K562 (cell line): Measurements from ENCODE around the gene LSM4. TPM values are rescaled to one million over a fixed set of nuclear protein-coding genes. Genes with fewer than 3 reads are reported as not detected.

Experiments used
- BCOR ChIP-seq: fragments of 450-650 bp; IDR thresholded peaks from 2 replicates; pipeline ENCODE4 v1.6.1; 2016
- CHCHD3 ChIP-seq: fragments of 250-450 bp; sonication (Bioruptor Pico); IDR thresholded peaks from 2 replicates; pipeline ENCODE4 v2.1.2; 2022; ENCODE audit warnings: mild to moderate bottlenecking
- CREM ChIP-seq: IDR thresholded peaks from 2 replicates; pipeline ENCODE4 v1.6.1; 2014; ENCODE audit warnings: antibody characterized with exemption, low read depth
- ELF4 ChIP-seq: fragments of 450-650 bp; formaldehyde crosslinking; IDR thresholded peaks from 2 replicates; pipeline ENCODE4 v1.4.0; 2022; ENCODE audit warnings: missing genetic modification characterization
- GATA2 ChIP-seq: sonication (generic); formaldehyde crosslinking; IDR thresholded peaks from 2 replicates; pipeline ENCODE4 v1.4.0; 2020; ENCODE audit warnings: mild to moderate bottlenecking, missing genetic modification reagents
- KAT2B ChIP-seq: IDR thresholded peaks from one replicate; pipeline ENCODE4 v1.6.1; 2012; ENCODE audit warnings: low read depth, mild to moderate bottlenecking, control low read depth, inconsistent platforms, low read length, moderate library complexity
- KDM1A ChIP-seq, 2 experiments: fragments of 450-650 bp; IDR thresholded peaks; 2 replicates each; pipeline ENCODE4 v1.6.1; 2016; ENCODE audit warnings: mild to moderate bottlenecking in 2 of 2
- NFE2 ChIP-seq: IDR thresholded peaks from 2 replicates; pipeline ENCODE4 v1.6.1; 2014; ENCODE audit warnings: antibody characterized with exemption, low read depth
- NFIC ChIP-seq: fragments of 450-650 bp; IDR thresholded peaks from 2 replicates; pipeline ENCODE4 v1.6.1; 2017; ENCODE audit warnings: mild to moderate bottlenecking, inconsistent platforms
- PHB2 ChIP-seq: fragments of 450-650 bp; IDR thresholded peaks from 2 replicates; pipeline ENCODE4 v1.6.1; 2017; ENCODE audit warnings: low read depth
- RBM25 ChIP-seq: fragments of 200-400 bp; formaldehyde crosslinking; IDR thresholded peaks from 2 replicates; pipeline ENCODE4 v1.6.1; 2018; ENCODE audit warnings: low read length, low read depth, moderate library complexity; ENCODE audit not compliant: severe bottlenecking
- SMARCA5 ChIP-seq: fragments of 450-650 bp; IDR thresholded peaks from 2 replicates; pipeline ENCODE4 v1.6.1; 2016
- TCF3 ChIP-seq: sonication (generic); formaldehyde crosslinking; IDR thresholded peaks from 2 replicates; pipeline ENCODE4 v1.4.0; 2020; ENCODE audit warnings: mild to moderate bottlenecking, missing genetic modification reagents
- U2AF1 ChIP-seq: fragments of 200-400 bp; formaldehyde crosslinking; optimal IDR thresholded peaks from 2 replicates; pipeline ENCODE3; 2017; ENCODE audit warnings: mild to moderate bottlenecking, low read depth, low read length, moderate library complexity
- ZNF3 ChIP-seq: fragments of 250-450 bp; sonication (Bioruptor Pico); IDR thresholded peaks from 2 replicates; pipeline ENCODE4 v1.5.0; 2021; ENCODE audit warnings: mild to moderate bottlenecking, moderate library complexity
- ZNF445 ChIP-seq: fragments of 250-450 bp; sonication (Bioruptor Pico); IDR thresholded peaks from 2 replicates; pipeline ENCODE4 v1.4.0; 2020; ENCODE audit warnings: low read depth, mild to moderate bottlenecking, moderate library complexity
- ZSCAN29 ChIP-seq: fragments of 450-650 bp; IDR thresholded peaks from 2 replicates; pipeline ENCODE4 v1.6.1; 2017
- polyA plus RNA-seq, 8 experiments: library from polyadenylated mRNA; depleted of rRNA in 4 of 8; stranded (reverse) in 5 of 8; unstranded in 3 of 8; fragments of >200 nt; fragmentation: Nextera tagmentation in 2 of 8; fragmentation: Illumina TruSeq in 1 of 8; extraction: Ambion mirVana in 2 of 8; extraction: Trizol in 1 of 8; gene quantifications; 2 replicates each; pipeline versions ENCODE4 v1.2.1 to v1.2.3, GENCODE V29; 2011 to 2014; ENCODE audit warnings: inconsistent platforms in 1 of 8, missing spikeins in 1 of 8
- total RNA-seq, 7 experiments: library from RNA; depleted of rRNA in 6 of 7; stranded (reverse); fragments of >200 nt in 6 of 7; fragmentation: Illumina TruSeq in 2 of 7; extraction: Trizol in 2 of 7; gene quantifications; 2 replicates each; pipeline versions ENCODE4 v1.2.1 to v1.2.3, GENCODE V29; 2011 to 2021; ENCODE audit warnings: low replicate concordance in 1 of 7
- TF ChIP-seq, protein P1 (sequence below), 2 experiments: IDR thresholded peaks; 2 replicates each; pipeline ENCODE4 v1.6.1; 2011; ENCODE audit warnings: borderline replicate concordance in 1 of 2, control low read depth in 1 of 2, low read depth in 1 of 2, low read length in 1 of 2, mild to moderate bottlenecking in 1 of 2, mixed read lengths in 1 of 2, moderate library complexity in 1 of 2; ENCODE audit not compliant: insufficient read depth in 1 of 2, insufficient read length in 1 of 2, poor library complexity in 1 of 2, severe bottlenecking in 1 of 2; ENCODE audit errors: extremely low read depth in 1 of 2
- TF ChIP-seq, protein P2 (sequence below): fragments of 250-450 bp; sonication (Bioruptor Pico); IDR thresholded peaks from 2 replicates; pipeline ENCODE4 v1.5.0; 2021
- TF ChIP-seq, protein P3 (sequence below): fragments of 250-450 bp; sonication (Bioruptor Pico); IDR thresholded peaks from 2 replicates; pipeline ENCODE4 v1.8.0; 2022; ENCODE audit warnings: moderate library complexity, mild to moderate bottlenecking, inconsistent platforms
- TF ChIP-seq, protein P4 (sequence below): fragments of 250-450 bp; sonication (Bioruptor Pico); IDR thresholded peaks from 2 replicates; pipeline ENCODE4 v1.5.0; 2021; ENCODE audit warnings: mild to moderate bottlenecking, borderline replicate concordance
- TF ChIP-seq, protein P5 (sequence below), 2 experiments: fragments of 450-650 bp; conservative IDR thresholded peaks; 2 replicates each; pipeline ENCODE4 v1.6.1; 2017; ENCODE audit warnings: mild to moderate bottlenecking in 2 of 2, moderate library complexity in 2 of 2

The LSM4 gene
- total and polyA plus RNA-seq, 9 of the 15 experiments (the other 6 are each of a cell fraction or from before 2014, with no cell fraction given), result 11.9 to 763 (median 202) TPM

DNA sequence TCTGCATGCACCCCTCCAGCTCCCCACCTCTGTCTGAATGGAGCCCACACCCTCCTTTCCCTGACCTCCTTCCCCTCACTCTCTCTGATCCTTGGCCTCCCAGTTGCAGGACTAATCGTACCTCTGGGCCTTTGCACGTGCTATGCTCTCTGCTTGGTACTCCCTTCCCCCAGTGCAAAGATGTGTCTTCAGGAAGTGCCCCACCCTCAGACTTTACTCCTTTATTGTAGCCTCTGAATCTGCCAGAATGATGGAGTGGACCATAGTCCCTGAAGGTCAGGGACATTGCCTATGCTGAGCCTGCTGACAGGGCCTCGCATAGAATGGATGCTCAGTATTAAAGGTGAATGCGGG lies 40.1 kb downstream of the LSM4 start (continued):
- no peak for TF ChIP-seq NFE2
- TF ChIP-seq SMARCA5, result peak; percentile 99
- no peak for TF ChIP-seq CHCHD3
- TF ChIP-seq CREM, result peak; percentile 34; the same call in 1 of the 2 replicates
- TF ChIP-seq BCOR, result peak; percentile 98
- TF ChIP-seq ZSCAN29, result 0 out of 2 replicates have a peak, but pooled peaks have one; percentile 42
- TF ChIP-seq RBM25, result peak; percentile 92
- TF ChIP-seq, protein P1, sequence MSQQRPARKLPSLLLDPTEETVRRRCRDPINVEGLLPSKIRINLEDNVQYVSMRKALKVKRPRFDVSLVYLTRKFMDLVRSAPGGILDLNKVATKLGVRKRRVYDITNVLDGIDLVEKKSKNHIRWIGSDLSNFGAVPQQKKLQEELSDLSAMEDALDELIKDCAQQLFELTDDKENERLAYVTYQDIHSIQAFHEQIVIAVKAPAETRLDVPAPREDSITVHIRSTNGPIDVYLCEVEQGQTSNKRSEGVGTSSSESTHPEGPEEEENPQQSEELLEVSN (IDR thresholded peaks at IDR 0.05; ENCODE audit: borderline replicate concordance in 1 of 2, extremely low read depth in 1 of 2, insufficient read depth in 1 of 2, insufficient read length in 1 of 2, low read depth in 1 of 2, low read length in 1 of 2, poor library complexity in 1 of 2, severe bottlenecking in 1 of 2), result peak; percentile 28 to 63
- no peak for TF ChIP-seq ZNF3 (CRISPR knock-in tag)
- TF ChIP-seq KAT2B, result no peak
- TF ChIP-seq GATA2 (CRISPR knock-in tag), result no peak
- no peak for TF ChIP-seq U2AF1
- TF ChIP-seq KDM1A (IDR thresholded peaks at IDR 0.05), result peak; percentile 85 to 86
- TF ChIP-seq, protein P2, sequence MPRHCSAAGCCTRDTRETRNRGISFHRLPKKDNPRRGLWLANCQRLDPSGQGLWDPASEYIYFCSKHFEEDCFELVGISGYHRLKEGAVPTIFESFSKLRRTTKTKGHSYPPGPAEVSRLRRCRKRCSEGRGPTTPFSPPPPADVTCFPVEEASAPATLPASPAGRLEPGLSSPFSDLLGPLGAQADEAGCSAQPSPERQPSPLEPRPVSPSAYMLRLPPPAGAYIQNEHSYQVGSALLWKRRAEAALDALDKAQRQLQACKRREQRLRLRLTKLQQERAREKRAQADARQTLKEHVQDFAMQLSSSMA (CRISPR knock-in tag), result no peak
- TF ChIP-seq PHB2, result no peak
- TF ChIP-seq, protein P3, sequence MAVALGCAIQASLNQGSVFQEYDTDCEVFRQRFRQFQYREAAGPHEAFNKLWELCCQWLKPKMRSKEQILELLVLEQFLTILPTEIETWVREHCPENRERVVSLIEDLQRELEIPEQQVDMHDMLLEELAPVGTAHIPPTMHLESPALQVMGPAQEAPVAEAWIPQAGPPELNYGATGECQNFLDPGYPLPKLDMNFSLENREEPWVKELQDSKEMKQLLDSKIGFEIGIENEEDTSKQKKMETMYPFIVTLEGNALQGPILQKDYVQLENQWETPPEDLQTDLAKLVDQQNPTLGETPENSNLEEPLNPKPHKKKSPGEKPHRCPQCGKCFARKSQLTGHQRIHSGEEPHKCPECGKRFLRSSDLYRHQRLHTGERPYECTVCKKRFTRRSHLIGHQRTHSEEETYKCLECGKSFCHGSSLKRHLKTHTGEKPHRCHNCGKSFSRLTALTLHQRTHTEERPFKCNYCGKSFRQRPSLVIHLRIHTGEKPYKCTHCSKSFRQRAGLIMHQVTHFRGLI (CRISPR knock-in tag), result 0 out of 2 replicates have a peak, but pooled peaks have one; percentile 10
- peak; percentile 8; the same call in 1 of the 2 replicates for TF ChIP-seq NFIC
- no peak for TF ChIP-seq TCF3
- TF ChIP-seq, protein P4, sequence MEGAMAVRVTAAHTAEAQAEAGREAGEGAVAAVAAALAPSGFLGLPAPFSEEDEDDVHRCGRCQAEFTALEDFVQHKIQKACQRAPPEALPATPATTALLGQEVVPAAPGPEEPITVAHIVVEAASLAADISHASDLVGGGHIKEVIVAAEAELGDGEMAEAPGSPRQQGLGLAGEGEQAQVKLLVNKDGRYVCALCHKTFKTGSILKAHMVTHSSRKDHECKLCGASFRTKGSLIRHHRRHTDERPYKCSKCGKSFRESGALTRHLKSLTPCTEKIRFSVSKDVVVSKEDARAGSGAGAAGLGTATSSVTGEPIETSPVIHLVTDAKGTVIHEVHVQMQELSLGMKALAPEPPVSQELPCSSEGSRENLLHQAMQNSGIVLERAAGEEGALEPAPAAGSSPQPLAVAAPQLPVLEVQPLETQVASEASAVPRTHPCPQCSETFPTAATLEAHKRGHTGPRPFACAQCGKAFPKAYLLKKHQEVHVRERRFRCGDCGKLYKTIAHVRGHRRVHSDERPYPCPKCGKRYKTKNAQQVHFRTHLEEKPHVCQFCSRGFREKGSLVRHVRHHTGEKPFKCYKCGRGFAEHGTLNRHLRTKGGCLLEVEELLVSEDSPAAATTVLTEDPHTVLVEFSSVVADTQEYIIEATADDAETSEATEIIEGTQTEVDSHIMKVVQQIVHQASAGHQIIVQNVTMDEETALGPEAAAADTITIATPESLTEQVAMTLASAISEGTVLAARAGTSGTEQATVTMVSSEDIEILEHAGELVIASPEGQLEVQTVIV (CRISPR knock-in tag), result no peak
- no peak for TF ChIP-seq ZNF445
- TF ChIP-seq, protein P5, sequence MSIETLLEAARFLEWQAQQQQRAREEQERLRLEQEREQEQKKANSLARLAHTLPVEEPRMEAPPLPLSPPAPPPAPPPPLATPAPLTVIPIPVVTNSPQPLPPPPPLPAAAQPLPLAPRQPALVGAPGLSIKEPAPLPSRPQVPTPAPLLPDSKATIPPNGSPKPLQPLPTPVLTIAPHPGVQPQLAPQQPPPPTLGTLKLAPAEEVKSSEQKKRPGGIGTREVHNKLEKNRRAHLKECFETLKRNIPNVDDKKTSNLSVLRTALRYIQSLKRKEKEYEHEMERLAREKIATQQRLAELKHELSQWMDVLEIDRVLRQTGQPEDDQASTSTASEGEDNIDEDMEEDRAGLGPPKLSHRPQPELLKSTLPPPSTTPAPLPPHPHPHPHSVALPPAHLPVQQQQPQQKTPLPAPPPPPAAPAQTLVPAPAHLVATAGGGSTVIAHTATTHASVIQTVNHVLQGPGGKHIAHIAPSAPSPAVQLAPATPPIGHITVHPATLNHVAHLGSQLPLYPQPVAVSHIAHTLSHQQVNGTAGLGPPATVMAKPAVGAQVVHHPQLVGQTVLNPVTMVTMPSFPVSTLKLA (conservative IDR thresholded peaks at IDR 0.05), result peak; percentile 40 to 54
- 0 out of 2 replicates have a peak, but pooled peaks have one; percentile 40 for TF ChIP-seq ELF4
